Spleen (tissue), 7 donors: Measurements from ENCODE around the gene LYRM4.

ENCODE experiments used
- POLR2A ChIP-seq, 3 donors: fragments of 450-650 bp; IDR thresholded peaks; one replicate each; pipeline ENCODE4 v1.5.1; 2017; ENCODE audit warnings: antibody characterized with exemption in 3 of 3, mild to moderate bottlenecking in 1 of 3
- POLR2AphosphoS5 ChIP-seq, 3 donors: sonication (generic); formaldehyde crosslinking; IDR thresholded peaks; one replicate each; pipeline ENCODE4 v1.5.1; 2017; ENCODE audit warnings: antibody characterized with exemption in 3 of 3
- TF ChIP-seq, protein P1 (sequence below), 11 experiments: fragments of 200-600 bp in 7 of 11; fragments of 450-650 bp in 4 of 11; sonication (generic) in 4 of 11; IDR thresholded peaks in 8 of 11; conservative IDR thresholded peaks in 3 of 11; 1 replicate in 7 of 11; 2 replicates in 4 of 11; pipeline versions ENCODE4 v1.4.0 to v1.8.0; 2016 to 2021; ENCODE audit warnings: antibody characterized with exemption in 11 of 11, inconsistent platforms in 4 of 11, mild to moderate bottlenecking in 1 of 11
- donor health status: DM: no; HTN: no; CAD: no; lungs with moderate emphysema.
- donor health status: DM: no; HTN: no; CAD: no.
- donor health status: DM: no; HTN: no; CAD: no.

GRCh38 chr6:5136851-5137250 lies 123.9 kb downstream of the LYRM4 start:
- TF ChIP-seq, protein P1, sequence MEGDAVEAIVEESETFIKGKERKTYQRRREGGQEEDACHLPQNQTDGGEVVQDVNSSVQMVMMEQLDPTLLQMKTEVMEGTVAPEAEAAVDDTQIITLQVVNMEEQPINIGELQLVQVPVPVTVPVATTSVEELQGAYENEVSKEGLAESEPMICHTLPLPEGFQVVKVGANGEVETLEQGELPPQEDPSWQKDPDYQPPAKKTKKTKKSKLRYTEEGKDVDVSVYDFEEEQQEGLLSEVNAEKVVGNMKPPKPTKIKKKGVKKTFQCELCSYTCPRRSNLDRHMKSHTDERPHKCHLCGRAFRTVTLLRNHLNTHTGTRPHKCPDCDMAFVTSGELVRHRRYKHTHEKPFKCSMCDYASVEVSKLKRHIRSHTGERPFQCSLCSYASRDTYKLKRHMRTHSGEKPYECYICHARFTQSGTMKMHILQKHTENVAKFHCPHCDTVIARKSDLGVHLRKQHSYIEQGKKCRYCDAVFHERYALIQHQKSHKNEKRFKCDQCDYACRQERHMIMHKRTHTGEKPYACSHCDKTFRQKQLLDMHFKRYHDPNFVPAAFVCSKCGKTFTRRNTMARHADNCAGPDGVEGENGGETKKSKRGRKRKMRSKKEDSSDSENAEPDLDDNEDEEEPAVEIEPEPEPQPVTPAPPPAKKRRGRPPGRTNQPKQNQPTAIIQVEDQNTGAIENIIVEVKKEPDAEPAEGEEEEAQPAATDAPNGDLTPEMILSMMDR (IDR thresholded peaks at IDR 0.05 in 8 of 11, conservative IDR thresholded peaks at IDR 0.05 in 3 of 11), result no peak
- TF ChIP-seq POLR2AphosphoS5 (IDR thresholded peaks at IDR 0.05) (no peak), POLR2A (IDR thresholded peaks at IDR 0.05) (no peak)
